Umbilical cord (tissue), 2 donors: ENCODE results near the gene PNLDC1. TPM values are rescaled to one million over a fixed set of nuclear protein-coding genes. Genes with fewer than 3 reads are reported as not detected.
"Not testable (repeated sequence)": the region's sequence is repeated elsewhere in the genome, so short reads cannot be mapped to it uniquely, and the experiment has no call there.

ENCODE experiments used
- DNase-seq: peaks from one replicate; pipeline ENCODE4 v3.0.0-alpha.2; 2015; ENCODE audit warnings: low spot score
- total RNA-seq: library from RNA; depleted of rRNA; stranded (reverse); fragments of >200 nt; gene quantifications from one replicate; pipeline ENCODE4 v1.2.3, GENCODE V29; 2014; ENCODE audit warnings: low replicate concordance; ENCODE audit not compliant: insufficient read depth

PNLDC1 gene
- total RNA-seq, 1 donor from 2014 or later: not detected

DNA sequence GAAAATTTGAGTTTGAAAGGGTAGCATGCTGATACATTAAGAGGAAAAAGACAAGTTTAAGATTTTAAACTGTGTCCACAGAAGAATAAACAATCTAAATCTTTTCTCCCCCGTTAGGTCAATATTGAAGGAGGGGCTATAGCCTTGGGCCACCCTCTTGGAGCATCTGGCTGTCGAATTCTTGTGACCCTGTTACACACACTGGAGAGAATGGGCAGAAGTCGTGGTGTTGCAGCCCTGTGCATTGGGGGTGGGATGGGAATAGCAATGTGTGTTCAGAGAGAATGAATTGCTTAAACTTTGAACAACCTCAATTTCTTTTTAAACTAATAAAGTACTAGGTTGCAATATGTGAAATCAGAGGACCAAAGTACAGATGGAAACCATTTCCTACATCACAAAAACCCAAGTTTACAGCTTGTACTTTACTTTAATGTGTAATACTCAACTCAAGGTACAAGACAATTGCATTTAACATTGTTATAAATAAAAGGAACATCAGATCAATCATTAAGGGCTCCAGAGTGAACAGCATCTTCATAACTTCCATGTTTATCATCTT lies 21.5 kb upstream of the PNLDC1 start:
- DNase-seq: no peak

GRCh38 chr6:159788276-159788675 lies 11.8 kb upstream of the PNLDC1 start:
- no peak for DNase-seq

- peak; percentile 23 for DNase-seq
Observed at GRCh38 chr6:159788753-159789376, 11.2 kb upstream of the PNLDC1 start.

GRCh38 chr6:159789377-159790148 lies 10.5 kb upstream of the PNLDC1 start, which contains the start of gene TCP1:
Gene TCP1, minus strand, starts transcription at chr6:159789602. Its CDS starts 134 bp downstream, at chr6:159789468.
- DNase-seq: peak; percentile 100

DNA sequence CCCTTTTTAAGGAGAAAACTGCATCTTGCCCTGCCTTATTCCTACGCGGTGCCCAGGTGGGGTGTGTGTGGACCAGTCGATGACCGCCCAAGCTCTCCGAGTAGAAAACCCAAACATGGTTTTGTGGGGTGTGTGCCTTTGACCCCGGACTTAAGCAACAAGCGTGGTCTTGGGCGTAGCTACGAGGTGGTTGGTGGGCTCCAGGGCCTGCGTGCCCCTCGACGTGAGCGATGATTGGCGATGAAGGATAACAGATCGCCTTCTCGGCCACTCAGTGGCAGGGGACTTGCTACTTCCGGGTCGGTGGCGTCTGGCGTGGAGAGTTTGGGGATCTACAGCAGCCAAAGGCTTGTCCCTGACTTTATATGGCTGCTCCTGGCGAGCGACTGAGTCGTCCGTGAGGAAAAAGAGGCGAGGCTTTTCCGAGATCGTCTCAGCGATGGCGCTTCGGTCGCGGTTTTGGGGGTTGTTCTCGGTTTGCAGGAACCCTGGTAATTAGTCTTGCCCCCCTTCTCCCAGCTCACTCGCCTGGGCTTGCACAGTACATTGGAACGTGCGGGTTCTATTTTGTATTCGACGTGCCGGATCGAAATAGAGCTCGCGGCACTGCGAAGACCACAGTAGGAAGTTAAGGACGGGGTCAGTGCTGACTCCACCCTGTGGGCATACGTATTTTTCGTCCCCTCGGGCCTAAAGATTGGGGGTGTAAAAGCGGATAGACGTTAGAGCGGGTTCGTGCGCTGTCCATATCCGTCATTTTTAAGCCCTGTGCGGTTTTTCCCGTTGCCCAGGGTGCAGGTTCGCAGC lies 9.7 kb upstream of the PNLDC1 start, which contains the start of gene MRPL18:
TSS of gene MRPL18 (plus strand) at position 319 of the 807 bp plus-strand sequence. CDS start at position 440, 121 bp downstream.
- DNase-seq: peak; percentile 99

- DNase-seq: no peak
Observed at GRCh38 chr6:159790956-159791598, 9.0 kb upstream of the PNLDC1 start.

DNA sequence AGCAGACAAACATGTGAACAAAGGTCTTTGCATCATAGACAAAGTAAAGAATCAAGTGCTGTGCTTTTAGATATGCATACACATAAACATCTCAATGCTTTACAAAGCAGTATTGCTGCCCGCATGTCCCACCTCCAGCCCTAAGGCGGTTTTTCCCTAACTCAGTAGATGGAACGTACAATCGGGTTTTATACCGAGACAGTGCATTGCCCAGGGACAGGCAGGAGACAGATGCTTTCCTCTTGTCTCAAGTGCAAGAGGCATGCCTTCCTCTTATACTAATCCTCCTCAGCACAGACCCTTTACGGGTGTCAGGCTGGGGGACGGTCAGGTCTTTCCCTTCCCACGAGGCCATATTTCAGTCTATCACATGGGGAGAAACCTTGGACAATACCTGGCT lies 5.1 kb upstream of the PNLDC1 start:
- not testable (repeated sequence) for DNase-seq

DNA sequence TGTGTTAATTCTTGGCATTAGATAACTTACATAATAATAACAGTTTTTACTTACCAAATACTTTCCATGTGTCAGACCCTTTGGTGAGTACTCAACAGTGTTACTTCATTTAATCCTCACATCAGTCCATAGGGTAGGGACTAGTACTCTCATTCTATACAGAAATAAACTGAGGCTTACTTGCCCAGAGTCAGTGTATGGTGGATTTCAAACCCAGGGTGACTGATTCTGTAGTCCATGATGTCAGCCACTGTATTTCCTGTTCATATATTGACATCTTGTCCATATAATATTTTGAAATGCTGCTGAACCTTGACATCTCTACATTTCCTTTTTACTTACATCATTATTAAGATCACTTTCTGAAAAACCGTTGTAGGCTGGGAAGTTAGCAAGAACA lies 2.5 kb upstream of the PNLDC1 start:
- DNase-seq: no peak

DNA sequence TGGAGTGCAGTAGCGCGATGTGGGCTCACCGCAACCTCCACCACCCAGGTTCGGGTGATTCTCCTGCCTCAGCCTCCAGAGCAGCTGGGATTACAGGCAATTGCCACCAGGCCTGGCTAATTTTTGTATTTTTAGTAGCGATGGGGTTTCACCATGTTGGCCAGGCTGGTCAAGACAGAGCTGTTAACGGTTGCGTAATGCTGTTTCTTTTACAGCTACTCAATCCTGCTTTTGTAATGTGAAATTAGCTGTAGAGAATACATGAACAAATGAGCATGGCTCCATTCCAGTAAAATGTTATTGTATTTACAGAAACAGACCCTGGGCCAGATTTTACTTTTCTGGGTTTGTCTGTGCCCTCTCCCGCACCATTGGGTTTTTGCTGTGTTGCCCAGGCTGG lies 1.9 kb downstream of the PNLDC1 start:
- DNase-seq: no peak

GRCh38 chr6:159804504-159804903 lies 4.4 kb downstream of the PNLDC1 start:
- DNase-seq: no peak

DNA sequence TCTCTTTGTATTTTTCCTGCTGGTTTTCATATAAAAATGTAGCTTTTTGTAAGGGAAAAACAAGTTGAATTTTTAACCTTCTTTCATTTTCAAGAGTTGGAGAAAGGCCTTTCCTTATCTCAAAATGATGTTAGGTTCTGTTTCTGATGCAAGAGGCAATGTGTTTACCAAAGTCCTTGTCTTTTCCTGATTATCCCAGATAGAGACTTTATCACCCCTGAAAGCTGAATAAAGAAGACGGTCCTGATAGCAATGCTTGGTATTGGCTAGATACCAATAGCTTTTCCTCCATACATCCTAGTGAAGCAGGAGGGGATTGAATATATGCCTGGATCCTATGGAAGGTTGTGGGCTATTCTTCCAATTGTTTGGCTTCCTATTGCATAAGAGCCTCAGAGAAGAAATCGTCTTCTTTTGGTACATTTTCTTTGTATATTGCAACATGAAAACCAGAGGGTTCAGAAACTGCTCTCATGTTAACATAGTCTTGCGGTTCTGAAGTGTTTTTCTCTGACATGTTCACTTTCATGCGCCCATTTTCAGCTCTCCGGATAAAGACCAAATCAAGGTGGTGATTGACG lies 5.5 kb downstream of the PNLDC1 start:
- peak; percentile 28 for DNase-seq

GRCh38 chr6:159806021-159806458 lies 6.0 kb downstream of the PNLDC1 start:
- no peak for DNase-seq

GRCh38 chr6:159807150-159807858 lies 7.2 kb downstream of the PNLDC1 start:
- no peak for DNase-seq

- DNase-seq: no peak
Observed at GRCh38 chr6:159808647-159809046, 8.6 kb downstream of the PNLDC1 start.

DNA sequence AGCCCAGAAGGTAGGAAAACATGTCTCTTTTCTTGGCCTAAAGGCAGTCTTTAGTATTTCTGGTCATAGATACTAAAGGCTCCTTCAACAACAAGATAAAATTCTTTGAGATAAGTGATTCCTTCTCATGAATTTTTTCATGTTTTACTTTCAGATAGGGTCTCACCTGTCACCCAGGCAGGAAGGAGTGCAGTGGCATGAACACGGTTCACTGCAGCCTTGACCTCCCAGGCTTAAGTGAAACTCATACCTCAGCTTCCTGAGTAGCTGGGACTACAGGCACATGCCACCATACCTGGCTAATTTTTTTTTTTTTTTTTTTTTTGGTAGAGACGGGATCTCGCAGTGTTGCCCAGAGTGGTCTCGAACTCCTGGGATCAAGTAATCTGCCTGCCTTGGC lies 9.1 kb downstream of the PNLDC1 start:
- no peak for DNase-seq

- DNase-seq: no peak
Observed at GRCh38 chr6:159813781-159814180, 13.7 kb downstream of the PNLDC1 start.

- no peak for DNase-seq
Observed at GRCh38 chr6:159815410-159815809, 15.3 kb downstream of the PNLDC1 start.

- peak; percentile 17 for DNase-seq
Observed at GRCh38 chr6:159816775-159817174, 16.7 kb downstream of the PNLDC1 start.

- no peak for DNase-seq
Observed at GRCh38 chr6:159817951-159818739, 18.1 kb downstream of the PNLDC1 start.
